ACC112 (cell line): ENCODE measurements around the gene DPP6.

Experiments
- H2AFZ ChIP-seq: fragments of 200-600 bp; sonication (generic); one replicate; pipeline ENCODE4 v1.6.0; 2017; ENCODE audit warnings: antibody characterized with exemption, low read length; ENCODE audit not compliant: unreplicated experiment
- H3K27ac ChIP-seq: fragments of 200-600 bp; sonication (generic); 2 replicates; pipeline ENCODE4 v1.5.1; 2014; ENCODE audit warnings: low read depth, mild to moderate bottlenecking, antibody characterized with exemption, low read length, moderate library complexity
- H3K27me3 ChIP-seq: fragments of 200-600 bp; sonication (generic); 2 replicates; pipeline ENCODE4 v1.6.1; 2014; ENCODE audit warnings: mild to moderate bottlenecking, antibody characterized with exemption, low read length, moderate library complexity, mixed read lengths; ENCODE audit not compliant: insufficient read depth
- H3K36me3 ChIP-seq: fragments of 200-600 bp; sonication (generic); 2 replicates; pipeline ENCODE4 v1.6.1; 2016; ENCODE audit warnings: mild to moderate bottlenecking, antibody characterized with exemption, low read length, moderate library complexity, mixed read lengths; ENCODE audit not compliant: insufficient read depth
- H3K4me1 ChIP-seq: fragments of 200-600 bp; sonication (generic); one replicate; pipeline ENCODE4 v1.6.1; 2016; ENCODE audit warnings: low read length, mixed read lengths; ENCODE audit not compliant: insufficient read depth, unreplicated experiment, control insufficient read depth
- H3K4me3 ChIP-seq: fragments of 200-600 bp; sonication (generic); 2 replicates; pipeline ENCODE4 v1.5.1; 2014; ENCODE audit warnings: mild to moderate bottlenecking, low read depth, low read length
- H3K79me2 ChIP-seq: fragments of 200-600 bp; sonication (generic); one replicate; pipeline ENCODE4 v1.6.0; 2016; ENCODE audit warnings: low read length; ENCODE audit not compliant: control insufficient read depth, unreplicated experiment, insufficient read depth

The DPP6 gene

DNA sequence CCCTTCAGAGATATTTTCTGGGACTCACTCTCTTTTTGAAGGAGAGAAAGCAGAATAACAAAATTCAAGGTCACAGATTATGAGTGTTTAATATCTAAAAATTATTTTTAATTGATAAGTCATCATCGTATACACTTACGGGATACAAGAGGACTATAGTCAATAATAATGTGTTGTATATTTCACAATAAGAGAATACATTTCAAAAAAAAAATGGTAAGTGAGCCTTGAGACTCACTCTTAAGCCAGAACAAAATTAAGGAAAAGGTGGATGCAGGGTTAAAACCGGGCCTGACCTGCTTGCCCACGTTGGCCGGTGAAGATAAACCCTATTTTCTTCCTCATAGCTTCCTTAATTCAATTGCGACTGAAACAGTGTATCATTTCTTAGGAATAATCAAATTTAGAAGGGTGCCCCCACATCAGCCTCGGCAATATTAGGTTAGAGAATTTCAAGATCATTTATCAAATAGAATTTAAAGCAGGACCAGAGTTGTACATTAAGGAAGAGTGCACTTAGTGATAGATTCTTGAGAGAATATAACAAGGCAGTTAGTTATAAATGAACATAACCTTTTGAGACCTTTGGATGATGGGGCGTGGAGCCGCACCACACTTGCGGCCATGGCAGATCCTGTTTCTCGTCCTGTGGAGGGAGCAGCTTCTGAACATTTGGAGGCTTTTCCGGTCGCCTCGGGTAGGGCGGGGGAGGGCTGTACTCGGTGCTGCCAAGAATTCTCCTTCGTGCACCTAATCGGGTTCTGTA is 628.9 kb downstream of the DPP6 start:
- no peak overlapping the region for H3K27ac ChIP-seq
- H3K36me3 ChIP-seq: no peaks in the 10 kb centered on the region
- H3K79me2 ChIP-seq: no peaks in the 10 kb centered on the region
- H3K27me3 ChIP-seq: no peaks in the 10 kb centered on the region
- no peak overlapping the region for H3K4me3 ChIP-seq
- H3K4me1 ChIP-seq: no peaks in the 10 kb centered on the region
- no peak overlapping the region for H2AFZ ChIP-seq

DNA sequence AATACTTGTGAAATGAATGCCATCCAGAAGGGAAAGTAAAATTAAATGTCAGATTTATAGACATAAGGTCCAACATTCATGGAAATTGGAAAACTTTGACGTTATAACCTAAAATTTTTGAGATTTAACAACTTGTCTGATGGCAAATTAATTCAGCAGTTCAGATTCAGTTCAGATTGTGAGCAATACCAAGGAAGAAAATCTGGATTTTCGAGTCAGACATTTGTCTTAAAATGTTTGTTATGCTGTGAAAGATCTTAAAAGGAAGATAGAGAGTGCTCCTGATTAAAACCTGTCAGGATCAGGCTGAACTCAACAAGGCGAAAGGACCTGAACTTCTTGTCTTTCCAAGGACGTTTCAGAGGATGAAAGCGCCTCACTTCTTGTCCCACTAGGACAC is 629.8 kb downstream of the DPP6 start:
- no peak overlapping the region for H3K4me3 ChIP-seq
- no peaks in the 10 kb centered on the region for H3K27me3 ChIP-seq
- no peaks in the 10 kb centered on the region for H3K36me3 ChIP-seq
- H3K27ac ChIP-seq: no peak overlapping the region
- H2AFZ ChIP-seq: no peak overlapping the region
- H3K79me2 ChIP-seq: no peaks in the 10 kb centered on the region
- no peaks in the 10 kb centered on the region for H3K4me1 ChIP-seq

DNA sequence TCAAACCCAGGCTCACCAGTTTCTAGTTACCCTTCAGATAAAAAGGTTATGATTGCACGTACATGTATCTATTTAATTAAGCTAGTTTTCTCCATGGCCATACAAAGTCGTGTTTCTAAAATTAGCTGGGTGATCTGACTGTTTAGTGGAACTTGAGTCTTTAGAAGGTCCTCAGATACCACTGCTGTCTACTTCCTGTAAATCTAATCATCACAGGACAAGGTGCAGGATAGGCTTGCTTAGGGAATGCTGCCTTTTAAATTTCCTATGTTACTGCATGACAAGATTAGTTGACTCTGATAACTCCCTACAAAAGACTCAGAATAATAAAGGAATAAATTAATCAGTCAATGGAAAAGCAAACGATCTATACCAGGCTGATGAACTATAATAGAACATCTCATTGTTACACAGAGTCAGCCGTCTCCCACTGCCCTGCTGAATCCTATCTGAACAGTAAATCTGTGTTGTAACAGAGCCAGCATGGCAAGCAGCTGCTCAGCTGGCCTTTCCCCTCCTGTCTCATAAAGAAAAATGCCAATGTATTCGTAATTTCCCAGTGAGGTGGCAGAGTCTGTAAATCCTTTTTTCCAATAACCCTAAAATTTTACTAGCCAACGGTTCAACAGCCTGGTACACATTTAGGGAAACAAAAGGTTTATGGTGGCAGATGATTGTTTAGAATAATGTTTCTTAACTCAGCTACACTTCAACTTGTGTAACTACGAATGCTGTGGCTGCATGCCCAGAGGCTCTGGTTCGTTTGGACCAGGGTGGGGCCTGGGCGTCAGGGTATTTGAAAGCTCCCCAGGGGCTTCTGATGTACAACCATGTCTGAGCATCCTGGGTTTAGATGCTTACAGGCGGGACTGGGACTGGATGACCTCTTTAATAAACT is 632.7 kb downstream of the DPP6 start:
- H3K79me2 ChIP-seq: no peaks in the 10 kb centered on the region
- no peak overlapping the region for H3K4me3 ChIP-seq
- no peaks in the 10 kb centered on the region for H3K36me3 ChIP-seq
- H2AFZ ChIP-seq: no peak overlapping the region
- no peaks in the 10 kb centered on the region for H3K4me1 ChIP-seq
- H3K27me3 ChIP-seq: no peaks in the 10 kb centered on the region
- H3K27ac ChIP-seq: no peak overlapping the region

DNA sequence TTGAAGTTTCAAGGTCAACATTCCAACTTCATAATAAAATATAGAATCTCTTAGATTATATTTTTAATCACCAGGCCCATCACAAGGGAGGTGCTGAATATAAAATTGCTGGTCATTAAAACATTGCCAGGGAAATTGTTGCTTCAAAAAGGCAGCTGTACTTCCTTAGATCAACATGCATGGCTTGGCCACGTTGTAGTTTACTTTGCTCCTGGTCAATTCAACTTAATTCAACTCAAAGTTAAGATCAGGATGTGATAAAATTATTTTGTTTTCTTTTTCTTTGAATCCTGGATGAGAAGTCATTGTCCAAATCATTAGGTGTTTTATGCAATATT is 633.3 kb downstream of the DPP6 start:
- H3K36me3 ChIP-seq: no peaks in the 10 kb centered on the region
- no peaks in the 10 kb centered on the region for H3K27me3 ChIP-seq
- no peak overlapping the region for H3K4me3 ChIP-seq
- H3K27ac ChIP-seq: no peak overlapping the region
- no peaks in the 10 kb centered on the region for H3K79me2 ChIP-seq
- no peaks in the 10 kb centered on the region for H3K4me1 ChIP-seq
- H2AFZ ChIP-seq: no peak overlapping the region

DNA sequence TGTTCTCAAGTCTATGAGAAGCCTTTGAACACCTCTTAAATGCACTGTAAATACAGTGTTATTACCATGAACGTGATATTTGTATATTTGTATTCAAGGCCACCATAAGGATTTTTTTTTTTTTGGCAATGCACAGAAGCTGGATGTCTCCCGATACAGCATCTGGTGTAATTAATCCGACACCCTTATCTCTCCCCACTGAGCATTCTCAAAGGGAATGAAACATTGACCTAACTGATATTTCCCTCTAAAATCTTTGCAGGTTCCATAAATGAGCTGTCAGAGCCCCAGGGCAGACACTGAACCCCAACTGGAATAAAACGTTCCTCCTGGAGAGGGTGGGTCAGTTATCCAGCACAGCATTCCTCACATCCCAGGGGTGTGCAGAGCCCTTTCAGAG is 634.1 kb downstream of the DPP6 start:
- no peak overlapping the region for H2AFZ ChIP-seq

GRCh38 chr7:154688952-154689351 is 636.8 kb downstream of the DPP6 start:
- no peaks in the 10 kb centered on the region for H3K4me1 ChIP-seq
- H3K36me3 ChIP-seq: no peaks in the 10 kb centered on the region
- H3K79me2 ChIP-seq: no peaks in the 10 kb centered on the region
- H3K27ac ChIP-seq: no peak overlapping the region
- H3K4me3 ChIP-seq: no peak overlapping the region
- no peaks in the 10 kb centered on the region for H3K27me3 ChIP-seq
- no peak overlapping the region for H2AFZ ChIP-seq

More for the DNA sequence above, 634.1 kb downstream of the DPP6 start:
- H3K27me3 ChIP-seq: no peaks in the 10 kb centered on the region
- no peaks in the 10 kb centered on the region for H3K4me1 ChIP-seq
- H3K4me3 ChIP-seq: no peak overlapping the region
- no peak overlapping the region for H3K27ac ChIP-seq
- H3K36me3 ChIP-seq: no peaks in the 10 kb centered on the region
- no peaks in the 10 kb centered on the region for H3K79me2 ChIP-seq

GRCh38 chr7:154690411-154690810 is 638.2 kb downstream of the DPP6 start:
- no peak overlapping the region for H3K27ac ChIP-seq
- H3K27me3 ChIP-seq: no peaks in the 10 kb centered on the region

GRCh38 chr7:154693661-154694060 is 641.5 kb downstream of the DPP6 start:
- Histone ChIP-seq H3K4me1 (no peaks in the 10 kb centered on the region), H2AFZ (no peak overlapping the region), H3K27ac (no peak overlapping the region), H3K79me2 (no peaks in the 10 kb centered on the region), H3K36me3 (no peaks in the 10 kb centered on the region), H3K27me3 (no peaks in the 10 kb centered on the region), H3K4me3 (no peak overlapping the region)

More at GRCh38 chr7:154690411-154690810, 638.2 kb downstream of the DPP6 start:
- Histone ChIP-seq H3K4me1 (no peaks in the 10 kb centered on the region), H2AFZ (no peak overlapping the region), H3K4me3 (no peak overlapping the region), H3K79me2 (no peaks in the 10 kb centered on the region), H3K36me3 (no peaks in the 10 kb centered on the region)

- H3K79me2 ChIP-seq: no peaks in the 10 kb centered on the region
- no peaks in the 10 kb centered on the region for H3K36me3 ChIP-seq
- H3K27ac ChIP-seq: no peak overlapping the region
- no peaks in the 10 kb centered on the region for H3K4me1 ChIP-seq
- H3K4me3 ChIP-seq: no peak overlapping the region
- H2AFZ ChIP-seq: no peak overlapping the region
- no peaks in the 10 kb centered on the region for H3K27me3 ChIP-seq
These were observed 643.6 kb downstream of the DPP6 start for GRCh38 chr7:154695836-154696235.

- no peak overlapping the region for H3K4me3 ChIP-seq
- no peaks in the 10 kb centered on the region for H3K36me3 ChIP-seq
- H3K27me3 ChIP-seq: no peaks in the 10 kb centered on the region
- H3K79me2 ChIP-seq: no peaks in the 10 kb centered on the region
- H3K27ac ChIP-seq: no peak overlapping the region
- no peak overlapping the region for H2AFZ ChIP-seq
- H3K4me1 ChIP-seq: no peaks in the 10 kb centered on the region
These were observed 644.4 kb downstream of the DPP6 start for GRCh38 chr7:154696556-154696955.
